Kidney capillary endothelial cell (primary cell): ENCODE results near the gene RBM6.

ENCODE experiments used
- DNase-seq: peaks from one replicate; pipeline ENCODE4 v3.0.0-alpha.2; 2018; ENCODE audit warnings: low spot score

Gene RBM6

DNA sequence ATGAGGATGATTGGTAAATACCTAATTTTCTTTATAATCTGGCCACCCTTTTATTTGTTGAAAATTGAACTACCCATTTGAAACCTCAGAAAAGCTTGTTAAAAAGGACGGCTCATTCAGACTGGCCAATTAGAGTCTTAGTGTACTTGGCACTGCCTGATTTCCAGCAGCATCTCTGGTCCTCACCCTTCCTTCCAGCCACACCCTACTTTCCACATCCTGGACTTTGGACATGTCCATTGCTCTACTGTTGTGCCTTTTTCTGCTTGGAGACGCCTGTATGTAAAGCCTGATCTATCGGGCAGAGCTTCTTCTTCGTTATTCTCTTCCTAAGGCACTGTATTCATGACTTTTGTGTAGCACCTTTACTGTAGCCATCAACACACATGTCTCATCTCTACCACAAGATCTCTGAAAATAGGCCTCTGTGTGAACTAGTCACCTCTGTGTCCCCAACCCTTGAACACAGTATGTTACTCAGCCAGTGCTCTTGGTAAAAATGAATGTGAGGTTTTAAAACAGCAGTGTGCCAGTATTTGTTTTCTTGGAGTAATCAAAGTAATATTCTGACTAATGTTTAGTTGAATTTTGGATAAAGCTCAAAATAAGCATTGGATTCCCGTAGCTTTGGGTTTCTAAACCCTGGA lies 155.5 kb downstream of the RBM6 start:
- no peak for DNase-seq

DNA sequence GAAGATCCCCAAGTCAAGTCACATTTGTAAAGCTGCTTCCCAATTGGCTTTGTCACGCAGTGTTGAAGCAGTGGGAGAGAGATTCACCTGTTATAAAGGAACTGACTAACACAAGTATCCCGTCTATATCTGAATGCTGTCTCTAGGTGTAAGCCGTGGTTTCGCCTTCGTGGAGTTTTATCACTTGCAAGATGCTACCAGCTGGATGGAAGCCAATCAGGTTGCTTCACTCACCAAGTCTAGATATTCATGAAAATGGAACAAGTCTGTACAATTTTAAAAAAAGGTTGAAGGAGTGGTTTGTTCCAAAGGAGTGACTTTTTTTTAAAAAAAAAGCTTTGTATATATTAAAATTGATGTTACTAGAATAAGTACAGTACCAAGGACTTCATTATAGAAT lies 160.4 kb downstream of the RBM6 start:
- no peak for DNase-seq

DNA sequence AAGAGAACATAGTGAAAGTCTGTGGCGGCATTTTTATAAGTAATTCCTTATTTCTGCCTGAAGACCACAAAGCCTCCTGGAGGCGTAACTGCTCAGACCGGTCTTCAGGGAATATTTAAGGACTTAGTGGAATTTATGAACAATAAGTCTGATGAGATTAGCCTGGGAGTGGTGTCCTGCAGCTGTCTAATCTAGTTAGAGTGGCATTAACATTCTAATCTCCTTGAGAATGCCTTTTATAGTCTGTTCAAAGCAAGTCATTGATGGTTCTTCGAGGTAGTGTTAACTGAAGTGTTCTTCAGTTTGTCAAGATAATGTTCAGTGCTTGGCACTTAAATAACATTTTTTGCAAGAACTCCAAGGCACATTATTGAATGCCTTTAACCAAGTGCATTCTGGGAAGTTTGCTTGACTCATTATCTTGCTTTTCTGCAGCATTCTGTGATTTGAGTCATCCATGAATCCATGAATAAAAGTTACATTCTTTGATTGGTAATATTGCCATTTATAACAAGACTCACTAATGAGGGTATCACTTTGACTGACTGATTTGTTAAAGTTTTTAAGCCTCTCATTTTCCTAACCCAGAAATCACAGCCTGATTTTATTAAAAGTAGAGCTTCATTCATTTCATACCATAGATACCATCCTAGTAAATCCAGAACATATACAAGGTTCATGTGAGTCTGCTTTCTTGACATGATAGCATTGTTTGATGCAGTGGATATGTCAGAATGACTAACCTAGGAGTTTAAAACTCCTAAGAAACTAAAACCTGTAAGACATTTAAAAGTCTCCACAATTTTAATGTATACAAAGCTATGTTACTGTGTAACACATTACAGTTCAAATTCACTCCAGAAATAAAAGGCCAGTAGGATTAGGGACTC lies 161.3 kb downstream of the RBM6 start:
- no peak for DNase-seq

DNA sequence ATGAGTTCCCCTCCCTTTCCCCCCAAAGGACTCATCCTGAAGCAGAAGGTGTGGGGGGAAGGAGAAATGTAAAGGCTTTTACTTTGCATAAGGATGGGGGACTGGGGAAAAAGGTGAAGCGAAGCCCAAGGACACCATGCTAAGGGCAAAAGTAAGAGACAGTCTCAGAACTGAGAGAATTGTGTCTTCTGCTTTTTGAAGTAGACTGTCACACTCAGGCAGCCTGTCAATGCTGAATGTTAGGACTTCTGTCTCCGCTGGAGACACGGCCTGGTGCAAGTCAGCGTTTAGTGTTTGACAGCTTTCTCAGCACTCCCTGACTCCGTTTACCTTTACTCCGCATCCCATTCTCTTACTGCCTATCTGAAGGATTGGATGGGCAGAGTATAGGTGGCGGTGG lies 162.6 kb downstream of the RBM6 start:
- DNase-seq: no peak

DNA sequence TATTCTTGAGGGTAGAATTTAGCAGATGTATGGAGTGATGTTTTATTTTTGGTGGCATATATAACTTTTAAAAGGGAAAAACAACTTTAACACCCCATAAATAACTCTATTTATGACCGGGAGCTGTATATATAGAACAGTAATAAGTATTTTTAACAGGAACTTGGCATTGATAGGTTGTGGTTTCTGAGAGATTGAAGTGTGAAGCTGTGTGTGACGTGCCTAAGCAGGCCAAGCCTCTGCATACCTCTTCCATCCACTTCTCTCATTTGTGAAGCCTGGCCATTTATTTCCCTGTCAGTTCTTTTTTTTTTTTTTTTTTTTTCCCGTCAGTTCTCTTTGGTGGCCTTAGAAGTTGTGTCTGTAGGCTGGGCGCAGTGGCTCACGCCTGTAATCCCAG lies 171.8 kb downstream of the RBM6 start:
- DNase-seq: no peak

DNA sequence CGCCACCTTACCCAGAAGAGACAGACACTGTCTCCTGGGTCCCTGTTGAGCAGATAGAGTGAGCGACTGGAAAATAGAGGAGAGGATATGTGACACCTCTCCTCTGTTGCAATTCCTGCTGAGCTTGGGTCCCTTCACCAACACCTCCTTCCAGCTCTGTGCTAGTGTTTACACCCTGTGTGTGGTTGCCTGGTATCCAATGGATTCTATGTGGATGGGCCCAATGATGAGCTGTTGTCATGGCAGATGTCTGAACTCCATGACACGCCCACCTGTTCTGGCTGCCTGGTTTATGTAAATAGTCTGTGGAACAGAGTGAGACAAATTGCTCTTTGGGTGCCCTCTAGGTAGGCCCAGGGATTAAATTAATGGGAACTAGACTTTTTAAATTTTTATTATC lies 172.5 kb downstream of the RBM6 start:
- no peak for DNase-seq

DNA sequence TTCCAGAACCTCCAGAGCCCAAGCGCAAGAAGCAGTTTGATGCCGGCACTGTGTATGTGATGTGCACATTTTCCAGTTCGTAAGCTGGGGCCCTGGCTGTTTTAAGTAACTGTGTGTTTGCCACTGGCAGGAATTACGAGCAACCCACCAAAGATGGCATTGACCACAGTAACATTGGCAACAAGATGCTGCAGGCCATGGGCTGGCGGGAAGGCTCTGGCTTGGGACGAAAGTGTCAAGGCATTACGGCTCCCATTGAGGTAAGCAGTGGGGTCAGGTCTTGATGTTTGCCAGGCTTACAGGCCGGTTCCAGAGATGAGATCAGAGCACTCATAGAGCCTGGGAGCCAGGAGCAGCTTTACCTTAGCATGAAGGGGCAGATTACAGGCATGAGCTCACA lies 177.2 kb downstream of the RBM6 start:
- no peak for DNase-seq

DNA sequence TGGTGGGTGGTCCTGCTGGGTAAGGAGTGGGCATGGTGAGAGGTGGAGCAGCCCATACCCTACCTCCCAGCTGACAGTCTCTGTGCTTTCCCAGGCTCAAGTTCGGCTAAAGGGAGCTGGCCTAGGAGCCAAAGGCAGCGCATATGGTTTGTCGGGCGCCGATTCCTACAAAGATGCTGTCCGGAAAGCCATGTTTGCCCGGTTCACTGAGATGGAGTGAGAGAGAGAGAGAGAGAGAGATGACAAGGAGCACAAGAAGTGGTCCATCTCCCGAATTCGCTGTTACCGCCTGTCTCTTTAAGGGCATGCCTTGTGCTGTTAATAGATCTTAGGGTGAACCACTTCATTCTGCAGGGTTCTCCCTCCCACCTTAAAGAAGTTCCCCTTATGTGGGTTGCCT lies 178.3 kb downstream of the RBM6 start:
- no peak for DNase-seq

DNA sequence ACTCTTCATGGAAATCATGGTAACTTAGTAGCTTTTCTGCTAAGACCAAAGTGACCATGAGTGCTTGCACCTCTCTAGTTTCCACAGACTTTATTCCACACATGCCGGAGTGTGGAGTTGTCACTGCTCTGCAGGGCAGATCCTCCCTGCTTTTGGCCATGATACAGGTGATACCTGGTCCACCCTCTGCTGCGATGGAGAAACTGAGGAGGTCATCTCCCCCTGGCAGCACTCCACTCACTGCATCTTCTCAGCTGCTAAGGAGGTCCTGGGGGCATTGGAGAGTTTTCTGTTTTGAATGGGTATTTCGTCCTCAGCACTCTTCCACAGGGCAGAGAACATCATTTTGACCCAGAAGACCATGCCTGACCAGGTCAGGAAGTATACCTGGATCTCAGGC lies 179.8 kb downstream of the RBM6 start:
- no peak for DNase-seq

DNA sequence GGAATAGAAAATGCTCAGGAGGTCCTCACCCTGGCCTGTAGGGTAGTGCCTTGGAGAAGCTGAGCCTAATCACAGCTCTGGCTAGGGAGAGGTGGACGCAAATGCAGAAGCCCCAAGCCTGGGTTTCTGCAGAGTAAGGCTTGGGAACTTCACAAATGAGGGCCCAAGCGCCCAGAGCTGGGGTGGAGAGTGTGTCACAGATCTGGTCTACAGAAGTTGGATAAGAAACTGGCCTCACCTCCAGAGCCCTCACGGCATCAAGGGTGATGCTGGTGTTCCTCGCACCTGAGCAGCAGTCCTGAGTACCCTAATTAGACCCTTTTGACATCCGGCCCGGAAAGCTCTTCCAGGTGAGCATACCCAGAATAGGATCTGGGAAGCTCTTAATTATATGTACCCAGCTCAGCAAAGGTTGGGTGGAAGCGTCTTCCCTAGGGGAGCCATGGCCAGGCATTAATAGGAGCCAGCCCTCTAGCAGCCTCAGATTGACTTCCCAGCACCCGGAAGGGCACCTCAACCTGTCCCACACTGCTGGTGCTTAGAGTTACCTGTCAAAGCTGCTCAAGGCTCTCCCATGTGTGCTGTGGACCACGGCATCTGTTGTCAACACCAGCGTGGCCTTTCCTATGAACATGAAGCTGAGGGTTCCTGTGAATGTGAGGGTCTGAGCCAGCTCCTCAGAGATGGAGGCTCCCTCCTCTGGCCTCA lies 180.6 kb downstream of the RBM6 start:
- no peak for DNase-seq

DNA sequence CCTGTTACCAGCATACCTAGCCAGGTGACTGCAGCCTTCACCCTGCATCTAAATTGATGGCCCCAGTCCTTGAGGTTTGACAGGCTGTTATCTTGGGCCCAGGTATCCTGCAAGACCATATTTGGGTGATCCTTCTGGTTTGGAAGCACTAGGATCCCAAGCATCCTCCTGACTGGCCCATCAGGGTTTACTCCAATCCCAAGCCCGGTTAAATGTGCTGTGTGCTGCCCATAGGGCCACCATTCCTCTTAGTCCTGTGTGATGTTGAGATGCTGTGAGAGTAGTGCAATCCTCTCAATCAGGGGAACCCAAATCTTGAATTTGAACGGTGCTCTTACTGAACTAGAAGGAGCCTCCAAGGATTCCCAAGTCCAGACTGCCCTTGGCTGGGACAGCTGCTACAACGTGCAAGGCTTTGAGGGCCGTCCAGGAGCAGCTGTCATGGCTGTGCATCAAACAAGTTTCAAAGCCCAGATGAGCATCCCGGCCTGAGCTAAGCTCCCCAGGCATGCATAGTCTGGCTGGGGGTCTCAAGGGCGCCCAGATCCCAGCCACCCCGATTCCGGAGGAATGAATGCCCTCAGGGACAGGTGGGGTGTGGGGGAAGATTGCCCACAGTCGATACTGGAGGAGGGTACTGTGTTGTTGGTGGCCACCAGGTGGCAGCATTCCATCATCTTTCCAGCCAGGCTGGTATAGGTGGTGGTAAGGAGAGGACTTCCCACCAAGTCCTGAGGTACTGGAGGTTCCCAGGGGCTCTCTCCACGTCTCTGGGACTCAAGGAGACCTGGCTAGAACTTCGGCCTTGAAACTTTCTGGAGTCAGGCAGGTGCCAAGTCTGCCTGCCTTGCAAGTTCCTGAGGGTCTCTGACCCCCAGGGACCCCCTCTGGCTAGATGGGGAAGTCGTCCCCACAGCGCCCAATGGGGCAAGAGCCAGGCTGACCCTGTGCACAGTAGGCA lies 181.4 kb downstream of the RBM6 start:
- DNase-seq: peak; percentile 73

DNA sequence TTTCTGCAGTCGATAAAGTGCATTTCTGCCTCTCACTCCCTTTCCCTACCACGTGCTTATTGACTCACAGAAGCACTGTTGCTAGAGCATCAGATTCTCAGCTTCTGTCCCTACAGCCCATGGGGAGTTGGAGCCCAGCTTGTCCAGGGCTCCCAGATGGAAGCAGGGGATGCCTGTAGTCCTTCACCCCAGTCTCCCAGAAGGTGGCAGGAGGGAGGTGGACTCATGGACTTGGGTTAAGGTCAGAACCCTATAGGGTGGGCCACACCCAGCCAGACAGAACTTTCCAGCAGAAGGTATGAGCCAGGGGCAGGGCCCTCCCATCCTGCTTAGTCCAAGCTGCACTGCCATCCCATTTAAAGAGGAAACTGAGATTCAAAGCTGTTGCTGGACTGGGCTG lies 182.1 kb downstream of the RBM6 start:
- no peak for DNase-seq

DNA sequence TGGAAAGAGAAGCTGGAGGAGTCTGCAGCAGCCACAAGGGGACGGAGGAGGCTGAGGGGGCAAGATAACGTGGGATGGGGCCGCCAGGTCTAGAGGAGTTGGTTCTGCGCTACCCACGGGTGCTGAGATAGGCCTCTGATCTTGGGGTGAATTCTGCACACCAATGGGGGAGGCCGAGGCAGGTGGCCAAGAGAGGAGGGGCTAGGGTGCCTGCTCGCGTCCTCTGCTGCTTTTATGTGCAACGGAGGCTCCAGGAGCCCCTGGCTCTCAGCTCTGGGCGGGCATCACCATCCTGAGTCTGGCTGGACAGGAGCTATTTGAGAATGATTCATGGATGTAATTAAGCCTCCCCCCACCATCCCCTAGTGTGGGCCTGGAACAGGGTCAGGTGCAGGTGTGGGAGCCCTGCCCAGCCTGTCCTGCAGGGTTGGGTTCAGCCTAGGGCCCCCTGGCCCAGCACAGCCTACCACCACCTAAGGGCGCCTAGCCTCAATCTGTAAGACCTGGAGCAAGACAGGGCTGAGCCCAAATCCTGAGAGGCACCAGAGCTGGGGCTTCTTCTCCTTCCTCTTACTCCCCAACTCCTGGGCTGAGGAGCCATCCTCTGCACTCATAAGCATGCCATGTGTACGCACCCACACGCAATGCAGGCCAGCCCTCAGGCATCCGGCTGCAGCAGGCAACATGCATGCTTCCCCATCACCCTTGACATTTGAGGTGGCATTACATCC lies 182.9 kb downstream of the RBM6 start:
- DNase-seq: no peak

DNA sequence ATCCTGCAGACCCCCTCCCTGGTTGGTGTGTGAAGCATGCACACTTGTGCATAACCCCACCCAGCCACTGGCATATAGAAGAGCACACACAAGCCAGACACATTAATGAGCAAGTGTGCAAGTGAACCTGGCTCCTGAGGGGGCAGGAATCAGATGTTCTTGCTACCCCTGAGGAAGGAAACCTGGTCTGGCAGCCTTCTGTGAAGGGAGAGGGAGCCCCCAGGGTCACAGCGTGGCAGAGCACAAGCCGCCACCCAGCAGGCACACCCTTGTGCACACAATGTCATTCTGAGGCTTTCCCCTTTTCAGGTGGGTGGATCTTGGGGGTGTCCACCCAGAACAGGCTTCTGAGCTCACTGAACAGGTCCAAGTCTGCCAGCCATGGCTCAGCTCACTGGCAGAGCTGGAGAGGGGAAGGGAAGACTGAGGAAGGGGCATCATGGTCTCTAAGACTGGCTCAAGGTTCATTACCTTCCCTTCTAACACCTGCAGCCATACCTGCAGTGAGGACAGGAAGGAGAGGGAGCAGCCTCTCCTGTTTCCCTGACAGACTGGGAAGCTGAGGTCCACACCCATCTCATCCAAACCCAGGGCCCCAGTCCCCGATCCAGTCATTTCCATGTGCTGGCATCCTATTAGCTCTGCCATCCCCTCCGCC lies 183.6 kb downstream of the RBM6 start:
- no peak for DNase-seq

DNA sequence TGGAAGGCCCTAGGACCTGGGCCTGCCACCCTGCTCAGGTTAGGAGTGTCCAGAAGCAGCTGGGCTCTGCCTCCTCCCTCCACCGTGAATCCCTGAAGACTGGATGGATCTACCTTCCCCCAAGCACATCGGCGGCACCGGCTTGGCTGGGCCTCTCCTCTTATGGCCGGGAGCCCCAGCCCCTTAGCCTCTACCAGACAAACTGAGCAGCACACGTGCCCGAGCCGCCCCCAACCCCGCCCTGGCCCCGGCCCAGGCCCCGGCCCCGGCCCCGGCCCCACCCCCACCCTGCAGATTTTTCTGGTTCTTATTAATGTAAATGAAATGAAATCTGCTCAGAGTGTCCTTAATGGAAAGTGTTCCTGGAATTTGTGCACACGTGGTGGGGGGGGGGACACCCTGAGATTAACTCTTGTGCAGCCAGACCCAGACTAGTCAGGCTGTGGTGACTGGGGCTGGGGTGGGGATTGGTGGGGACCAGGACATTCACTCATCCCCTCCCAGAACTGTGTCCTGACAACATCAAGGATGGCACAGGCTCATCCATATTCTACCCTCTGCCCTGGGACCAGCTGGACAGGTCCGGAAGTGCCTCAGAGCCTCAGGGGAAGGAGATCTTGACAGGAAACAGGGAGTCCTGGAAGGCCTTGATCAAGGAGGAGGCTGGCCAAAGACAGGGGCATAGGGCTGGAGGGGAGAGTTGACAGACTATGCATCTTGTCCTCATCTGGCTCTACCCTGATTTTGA lies 184.3 kb downstream of the RBM6 start:
- DNase-seq: peak; percentile 36

DNA sequence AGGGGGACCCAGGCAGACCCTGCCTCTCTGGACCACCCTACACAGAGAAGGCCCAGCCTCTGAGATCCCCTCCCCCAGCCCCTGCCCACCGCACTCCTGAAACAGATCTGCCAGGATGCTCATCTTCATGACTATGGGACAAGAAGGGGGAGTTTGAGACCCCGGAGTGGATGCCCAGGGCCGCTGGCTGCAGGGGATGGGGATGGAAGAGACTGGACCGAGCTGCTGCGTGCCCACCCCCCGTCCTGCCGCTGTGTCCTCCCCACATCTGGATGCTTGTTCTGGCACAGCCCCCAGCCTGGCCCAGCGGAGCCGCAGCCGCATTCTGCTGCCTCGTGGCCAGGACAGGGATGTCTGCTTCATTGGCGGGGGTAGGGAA lies 184.8 kb downstream of the RBM6 start:
- DNase-seq: no peak

DNA sequence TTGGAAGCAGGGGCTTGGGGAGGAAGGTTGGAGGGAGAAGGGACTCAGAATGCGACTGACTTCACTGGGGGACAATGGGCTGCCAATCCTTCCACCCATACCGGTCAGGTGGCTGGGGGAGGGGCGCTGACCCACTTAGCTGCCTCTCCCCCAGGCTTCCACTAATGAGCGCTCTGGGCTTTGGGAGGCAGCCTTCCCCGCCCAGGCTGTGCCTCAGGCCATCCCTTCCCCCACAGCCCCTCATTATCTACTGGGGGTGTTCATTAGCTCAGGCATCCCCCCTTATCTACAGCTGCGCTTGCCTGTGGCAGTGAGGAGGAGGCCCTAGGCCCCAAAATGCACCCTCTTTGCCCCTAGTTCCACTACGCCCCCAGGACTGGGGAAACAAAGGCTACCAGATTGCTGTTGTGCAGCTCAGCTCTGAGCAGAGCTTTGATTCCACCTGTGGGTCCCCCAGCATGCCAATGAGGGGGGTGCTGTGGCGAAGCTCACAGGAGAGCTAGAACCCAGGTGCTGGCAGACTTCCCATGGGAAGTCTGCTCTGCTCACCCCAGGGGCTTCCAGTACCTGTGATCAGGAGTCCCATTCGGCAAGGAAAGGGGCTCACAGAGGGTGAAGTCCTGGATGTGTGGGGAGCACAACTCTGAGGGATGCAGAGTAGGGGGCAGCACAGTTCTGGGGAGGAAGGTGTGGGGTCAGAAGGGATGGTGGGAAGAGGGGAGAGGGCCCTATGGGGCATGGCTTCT lies 185.8 kb downstream of the RBM6 start:
- DNase-seq: no peak

DNA sequence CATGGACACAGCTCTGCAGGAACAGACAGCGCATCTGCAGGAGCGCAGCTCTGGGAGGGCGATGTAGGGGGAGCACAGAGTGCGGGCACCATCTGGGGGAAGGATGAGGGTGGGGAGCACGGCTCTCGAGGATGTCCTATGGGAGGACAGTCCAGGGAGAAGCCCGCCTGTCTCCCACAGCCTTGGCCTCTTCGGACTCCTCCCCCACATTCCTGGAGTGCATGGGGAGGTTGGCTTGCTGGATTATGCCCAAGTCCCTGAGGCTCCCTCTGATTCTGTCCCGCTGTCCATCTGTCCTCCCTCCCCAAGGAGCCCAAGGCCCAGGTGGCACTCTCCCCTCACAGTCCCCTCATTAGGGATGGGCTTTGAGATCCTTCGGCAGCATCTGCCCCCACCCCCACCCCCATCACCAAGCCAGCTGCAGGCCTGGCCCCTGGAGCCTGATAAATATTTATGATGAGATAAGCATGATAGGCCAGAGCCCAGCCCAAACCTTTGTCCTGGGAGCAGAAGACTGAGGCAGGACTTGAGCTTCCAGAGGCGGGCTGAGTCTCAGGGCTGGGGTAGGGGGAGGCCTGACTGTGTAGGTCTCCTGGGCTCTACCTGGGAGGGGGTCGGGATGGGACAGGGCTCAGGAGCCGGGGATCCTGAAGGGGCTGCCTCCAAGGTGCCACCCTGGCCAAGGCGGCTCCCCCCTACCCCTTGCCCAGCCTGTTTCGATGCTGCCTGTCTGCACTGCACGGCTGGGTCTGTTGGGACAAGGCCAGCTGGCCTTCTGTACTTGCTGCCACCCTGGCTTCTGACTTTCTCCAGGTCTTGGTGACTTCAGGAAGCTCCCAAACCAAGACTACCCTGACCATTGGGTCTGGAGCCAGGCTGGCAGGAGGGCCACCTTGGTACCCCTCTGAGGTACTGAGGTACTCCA lies 186.6 kb downstream of the RBM6 start:
- no peak for DNase-seq
